HepG2 (cell line): Measurements from ENCODE around the gene CHD9. TPM values are rescaled to one million over a fixed set of nuclear protein-coding genes. Genes with fewer than 3 reads are reported as not detected.

Experiments used
- NR2C2 ChIP-seq: sonication (generic); formaldehyde crosslinking; IDR thresholded peaks from 2 replicates; pipeline ENCODE4 v1.4.0; 2020; ENCODE audit warnings: missing genetic modification reagents, mild to moderate bottlenecking, moderate library complexity, borderline replicate concordance
- NR2F6 ChIP-seq, 2 experiments: IDR thresholded peaks; 2 replicates each; pipeline ENCODE4 v1.6.1; 2016; ENCODE audit warnings: antibody characterized with exemption in 1 of 2, mild to moderate bottlenecking in 1 of 2
- PAF1 ChIP-seq: IDR thresholded peaks from 2 replicates; pipeline ENCODE4 v1.6.1; 2016; ENCODE audit warnings: missing genetic modification reagents, missing compliant biosample characterization
- ZNF205 ChIP-seq: IDR thresholded peaks from 2 replicates; pipeline ENCODE4 v1.6.1; 2018; ENCODE audit warnings: missing biosample characterization, missing genetic modification reagents
- ZNF883 ChIP-seq: sonication (generic); formaldehyde crosslinking; IDR thresholded peaks from 2 replicates; pipeline ENCODE4 v1.5.1; 2020; ENCODE audit warnings: mild to moderate bottlenecking, missing genetic modification reagents; ENCODE audit errors: not compliant biosample characterization
- ZSCAN29 ChIP-seq: sonication (generic); formaldehyde crosslinking; conservative IDR thresholded peaks from 2 replicates; pipeline ENCODE4 v1.4.0; 2020; ENCODE audit warnings: mild to moderate bottlenecking, missing genetic modification reagents
- polyA plus RNA-seq, 8 experiments: library from polyadenylated mRNA; depleted of rRNA in 3 of 8; stranded (reverse) in 7 of 8; unstranded in 1 of 8; fragments of >200 nt; fragmentation: Illumina TruSeq in 4 of 8; extraction: Trizol in 4 of 8; gene quantifications; 2 replicates each; pipeline versions ENCODE4 v1.2.1 to v1.2.3, GENCODE V29; 2011 to 2016; ENCODE audit warnings: low read depth in 4 of 8, missing spikeins in 1 of 8, mixed read lengths in 1 of 8; ENCODE audit not compliant: insufficient read depth in 1 of 8
- total RNA-seq, 5 experiments: library from RNA; depleted of rRNA; stranded (reverse); fragments of >200 nt; fragmentation: Illumina TruSeq; extraction: Trizol; gene quantifications; 2 replicates each; pipeline ENCODE4 v1.2.3, GENCODE V29; 2016; ENCODE audit warnings: low read depth in 1 of 5
- TF ChIP-seq, protein P1 (sequence below): sonication (generic); formaldehyde crosslinking; IDR thresholded peaks from 2 replicates; pipeline ENCODE4 v1.4.0; 2020; ENCODE audit warnings: missing genetic modification reagents, mild to moderate bottlenecking, borderline replicate concordance
- TF ChIP-seq, protein P2 (sequence below): sonication (generic); formaldehyde crosslinking; IDR thresholded peaks from 2 replicates; pipeline ENCODE4 v1.8.1; 2023; ENCODE audit warnings: mild to moderate bottlenecking, missing genetic modification reagents, borderline replicate concordance
- TF ChIP-seq, protein P3 (sequence below), 2 experiments: sonication (generic) in 1 of 2; formaldehyde crosslinking in 1 of 2; IDR thresholded peaks; 2 replicates each; pipeline versions ENCODE4 v1.4.0 to v1.6.1; 2016 to 2020; ENCODE audit warnings: borderline replicate concordance in 1 of 2, low read depth in 1 of 2, mild to moderate bottlenecking in 1 of 2, missing genetic modification reagents in 1 of 2
- TF ChIP-seq, protein P4 (sequence below): sonication (generic); formaldehyde crosslinking; IDR thresholded peaks from 2 replicates; pipeline ENCODE4 v1.4.0; 2020; ENCODE audit warnings: missing genetic modification reagents, borderline replicate concordance
- TF ChIP-seq, protein P5 (sequence below): sonication (generic); formaldehyde crosslinking; IDR thresholded peaks from 2 replicates; pipeline ENCODE4 v1.5.0; 2020; ENCODE audit warnings: mild to moderate bottlenecking, missing genetic modification reagents, moderate library complexity
- TF ChIP-seq, protein P6 (sequence below): IDR thresholded peaks from 2 replicates; pipeline ENCODE4 v1.6.1; 2012; ENCODE audit warnings: low read depth, low read length, improper control_type of control experiment

The CHD9 gene
- total and polyA plus RNA-seq, 2 of the 13 experiments (the other 11 are each of a cell fraction or from before 2014, with no cell fraction given) = 23.4 to 27.7 TPM

DNA sequence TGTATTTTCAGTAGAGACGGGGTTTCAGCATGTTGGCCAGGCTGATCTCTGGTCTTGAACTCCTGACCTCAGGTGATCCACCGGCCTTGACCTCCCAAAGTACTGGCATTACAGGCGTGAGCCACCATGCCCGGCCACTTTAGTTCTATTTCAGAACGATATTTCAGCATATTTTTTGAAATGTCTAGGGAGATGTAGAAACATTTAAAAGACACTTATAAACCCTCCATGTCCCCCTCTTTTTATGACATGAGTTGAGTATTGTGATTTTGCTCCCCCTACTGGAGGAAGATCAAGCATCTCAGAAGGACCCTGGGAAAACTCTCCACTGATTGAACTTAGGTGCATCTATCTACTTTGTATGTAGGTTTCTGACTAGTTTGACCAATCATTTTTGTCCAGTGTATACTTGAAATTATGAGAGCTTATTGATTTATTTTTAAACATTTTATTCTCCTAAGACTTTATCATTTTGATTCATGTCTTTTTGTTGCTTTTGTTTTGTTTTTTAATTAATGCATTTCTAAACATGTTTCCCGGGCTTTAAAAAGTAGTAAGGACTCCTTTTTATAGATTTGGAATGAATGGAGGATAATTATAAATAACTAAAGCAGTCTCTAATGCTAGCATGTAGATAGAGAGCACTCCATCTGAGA, 105.1 kb downstream of the CHD9 start (continued):
- TF ChIP-seq, protein P1, sequence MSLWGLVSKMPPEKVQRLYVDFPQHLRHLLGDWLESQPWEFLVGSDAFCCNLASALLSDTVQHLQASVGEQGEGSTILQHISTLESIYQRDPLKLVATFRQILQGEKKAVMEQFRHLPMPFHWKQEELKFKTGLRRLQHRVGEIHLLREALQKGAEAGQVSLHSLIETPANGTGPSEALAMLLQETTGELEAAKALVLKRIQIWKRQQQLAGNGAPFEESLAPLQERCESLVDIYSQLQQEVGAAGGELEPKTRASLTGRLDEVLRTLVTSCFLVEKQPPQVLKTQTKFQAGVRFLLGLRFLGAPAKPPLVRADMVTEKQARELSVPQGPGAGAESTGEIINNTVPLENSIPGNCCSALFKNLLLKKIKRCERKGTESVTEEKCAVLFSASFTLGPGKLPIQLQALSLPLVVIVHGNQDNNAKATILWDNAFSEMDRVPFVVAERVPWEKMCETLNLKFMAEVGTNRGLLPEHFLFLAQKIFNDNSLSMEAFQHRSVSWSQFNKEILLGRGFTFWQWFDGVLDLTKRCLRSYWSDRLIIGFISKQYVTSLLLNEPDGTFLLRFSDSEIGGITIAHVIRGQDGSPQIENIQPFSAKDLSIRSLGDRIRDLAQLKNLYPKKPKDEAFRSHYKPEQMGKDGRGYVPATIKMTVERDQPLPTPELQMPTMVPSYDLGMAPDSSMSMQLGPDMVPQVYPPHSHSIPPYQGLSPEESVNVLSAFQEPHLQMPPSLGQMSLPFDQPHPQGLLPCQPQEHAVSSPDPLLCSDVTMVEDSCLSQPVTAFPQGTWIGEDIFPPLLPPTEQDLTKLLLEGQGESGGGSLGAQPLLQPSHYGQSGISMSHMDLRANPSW (CRISPR knock-in tag) = no peak
- TF ChIP-seq ZSCAN29 (CRISPR knock-in tag) (no peak), NR2F6 (IDR thresholded peaks at IDR 0.05) (peak; percentile 67), NR2F6 (CRISPR knock-in tag; IDR thresholded peaks at IDR 0.05) (peak; percentile 60), PAF1 (CRISPR knock-in tag) (no peak), ZNF205 (CRISPR knock-in tag) (no peak), NR2C2 (CRISPR knock-in tag) (peak; percentile 45; the same call in 1 of the 2 replicates), ZNF883 (CRISPR knock-in tag) (no peak)
- TF ChIP-seq, protein P2, sequence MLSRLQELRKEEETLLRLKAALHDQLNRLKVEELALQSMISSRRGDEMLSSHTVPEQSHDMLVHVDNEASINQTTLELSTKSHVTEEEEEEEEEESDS (CRISPR knock-in tag) = no peak
- TF ChIP-seq, protein P3, sequence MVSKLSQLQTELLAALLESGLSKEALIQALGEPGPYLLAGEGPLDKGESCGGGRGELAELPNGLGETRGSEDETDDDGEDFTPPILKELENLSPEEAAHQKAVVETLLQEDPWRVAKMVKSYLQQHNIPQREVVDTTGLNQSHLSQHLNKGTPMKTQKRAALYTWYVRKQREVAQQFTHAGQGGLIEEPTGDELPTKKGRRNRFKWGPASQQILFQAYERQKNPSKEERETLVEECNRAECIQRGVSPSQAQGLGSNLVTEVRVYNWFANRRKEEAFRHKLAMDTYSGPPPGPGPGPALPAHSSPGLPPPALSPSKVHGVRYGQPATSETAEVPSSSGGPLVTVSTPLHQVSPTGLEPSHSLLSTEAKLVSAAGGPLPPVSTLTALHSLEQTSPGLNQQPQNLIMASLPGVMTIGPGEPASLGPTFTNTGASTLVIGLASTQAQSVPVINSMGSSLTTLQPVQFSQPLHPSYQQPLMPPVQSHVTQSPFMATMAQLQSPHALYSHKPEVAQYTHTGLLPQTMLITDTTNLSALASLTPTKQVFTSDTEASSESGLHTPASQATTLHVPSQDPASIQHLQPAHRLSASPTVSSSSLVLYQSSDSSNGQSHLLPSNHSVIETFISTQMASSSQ (IDR thresholded peaks at IDR 0.05; ENCODE audit: low read depth) = no peak
- TF ChIP-seq, protein P3 (CRISPR knock-in tag; IDR thresholded peaks at IDR 0.05; ENCODE audit: borderline replicate concordance) = no peak
- TF ChIP-seq, protein P4, sequence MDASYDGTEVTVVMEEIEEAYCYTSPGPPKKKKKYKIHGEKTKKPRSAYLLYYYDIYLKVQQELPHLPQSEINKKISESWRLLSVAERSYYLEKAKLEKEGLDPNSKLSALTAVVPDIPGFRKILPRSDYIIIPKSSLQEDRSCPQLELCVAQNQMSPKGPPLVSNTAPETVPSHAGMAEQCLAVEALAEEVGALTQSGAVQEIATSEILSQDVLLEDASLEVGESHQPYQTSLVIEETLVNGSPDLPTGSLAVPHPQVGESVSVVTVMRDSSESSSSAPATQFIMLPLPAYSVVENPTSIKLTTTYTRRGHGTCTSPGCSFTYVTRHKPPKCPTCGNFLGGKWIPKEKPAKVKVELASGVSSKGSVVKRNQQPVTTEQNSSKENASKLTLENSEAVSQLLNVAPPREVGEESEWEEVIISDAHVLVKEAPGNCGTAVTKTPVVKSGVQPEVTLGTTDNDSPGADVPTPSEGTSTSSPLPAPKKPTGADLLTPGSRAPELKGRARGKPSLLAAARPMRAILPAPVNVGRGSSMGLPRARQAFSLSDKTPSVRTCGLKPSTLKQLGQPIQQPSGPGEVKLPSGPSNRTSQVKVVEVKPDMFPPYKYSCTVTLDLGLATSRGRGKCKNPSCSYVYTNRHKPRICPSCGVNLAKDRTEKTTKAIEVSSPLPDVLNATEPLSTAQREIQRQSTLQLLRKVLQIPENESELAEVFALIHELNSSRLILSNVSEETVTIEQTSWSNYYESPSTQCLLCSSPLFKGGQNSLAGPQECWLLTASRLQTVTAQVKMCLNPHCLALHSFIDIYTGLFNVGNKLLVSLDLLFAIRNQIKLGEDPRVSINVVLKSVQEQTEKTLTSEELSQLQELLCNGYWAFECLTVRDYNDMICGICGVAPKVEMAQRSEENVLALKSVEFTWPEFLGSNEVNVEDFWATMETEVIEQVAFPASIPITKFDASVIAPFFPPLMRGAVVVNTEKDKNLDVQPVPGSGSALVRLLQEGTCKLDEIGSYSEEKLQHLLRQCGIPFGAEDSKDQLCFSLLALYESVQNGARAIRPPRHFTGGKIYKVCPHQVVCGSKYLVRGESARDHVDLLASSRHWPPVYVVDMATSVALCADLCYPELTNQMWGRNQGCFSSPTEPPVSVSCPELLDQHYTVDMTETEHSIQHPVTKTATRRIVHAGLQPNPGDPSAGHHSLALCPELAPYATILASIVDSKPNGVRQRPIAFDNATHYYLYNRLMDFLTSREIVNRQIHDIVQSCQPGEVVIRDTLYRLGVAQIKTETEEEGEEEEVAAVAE (CRISPR knock-in tag) = no peak
- TF ChIP-seq, protein P5, sequence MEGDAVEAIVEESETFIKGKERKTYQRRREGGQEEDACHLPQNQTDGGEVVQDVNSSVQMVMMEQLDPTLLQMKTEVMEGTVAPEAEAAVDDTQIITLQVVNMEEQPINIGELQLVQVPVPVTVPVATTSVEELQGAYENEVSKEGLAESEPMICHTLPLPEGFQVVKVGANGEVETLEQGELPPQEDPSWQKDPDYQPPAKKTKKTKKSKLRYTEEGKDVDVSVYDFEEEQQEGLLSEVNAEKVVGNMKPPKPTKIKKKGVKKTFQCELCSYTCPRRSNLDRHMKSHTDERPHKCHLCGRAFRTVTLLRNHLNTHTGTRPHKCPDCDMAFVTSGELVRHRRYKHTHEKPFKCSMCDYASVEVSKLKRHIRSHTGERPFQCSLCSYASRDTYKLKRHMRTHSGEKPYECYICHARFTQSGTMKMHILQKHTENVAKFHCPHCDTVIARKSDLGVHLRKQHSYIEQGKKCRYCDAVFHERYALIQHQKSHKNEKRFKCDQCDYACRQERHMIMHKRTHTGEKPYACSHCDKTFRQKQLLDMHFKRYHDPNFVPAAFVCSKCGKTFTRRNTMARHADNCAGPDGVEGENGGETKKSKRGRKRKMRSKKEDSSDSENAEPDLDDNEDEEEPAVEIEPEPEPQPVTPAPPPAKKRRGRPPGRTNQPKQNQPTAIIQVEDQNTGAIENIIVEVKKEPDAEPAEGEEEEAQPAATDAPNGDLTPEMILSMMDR (CRISPR knock-in tag) = peak; percentile 67
- TF ChIP-seq, protein P6, sequence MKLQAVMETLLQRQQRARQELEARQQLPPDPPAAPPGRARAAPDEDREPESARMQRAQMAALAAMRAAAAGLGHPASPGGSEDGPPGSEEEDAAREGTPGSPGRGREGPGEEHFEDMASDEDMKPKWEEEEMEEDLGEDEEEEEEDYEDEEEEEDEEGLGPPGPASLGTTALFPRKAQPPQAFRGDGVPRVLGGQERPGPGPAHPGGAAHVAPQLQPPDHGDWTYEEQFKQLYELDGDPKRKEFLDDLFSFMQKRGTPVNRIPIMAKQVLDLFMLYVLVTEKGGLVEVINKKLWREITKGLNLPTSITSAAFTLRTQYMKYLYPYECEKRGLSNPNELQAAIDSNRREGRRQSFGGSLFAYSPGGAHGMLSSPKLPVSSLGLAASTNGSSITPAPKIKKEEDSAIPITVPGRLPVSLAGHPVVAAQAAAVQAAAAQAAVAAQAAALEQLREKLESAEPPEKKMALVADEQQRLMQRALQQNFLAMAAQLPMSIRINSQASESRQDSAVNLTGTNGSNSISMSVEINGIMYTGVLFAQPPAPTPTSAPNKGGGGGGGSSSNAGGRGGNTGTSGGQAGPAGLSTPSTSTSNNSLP = no peak
